GM19023 (cell line): Measurements from ENCODE around the gene BRD9.
"Not testable (repeated sequence)": the region's sequence is repeated elsewhere in the genome, so short reads cannot be mapped to it uniquely, and the experiment has no call there.

ENCODE experiments used
- ATAC-seq: cut with Tn5 transposase; IDR thresholded peaks from one replicate; pipeline ENCODE4 v1.9.1; 2021; ENCODE audit warnings: mild to moderate bottlenecking, moderate library complexity; ENCODE audit not compliant: unreplicated experiment

Gene BRD9

DNA sequence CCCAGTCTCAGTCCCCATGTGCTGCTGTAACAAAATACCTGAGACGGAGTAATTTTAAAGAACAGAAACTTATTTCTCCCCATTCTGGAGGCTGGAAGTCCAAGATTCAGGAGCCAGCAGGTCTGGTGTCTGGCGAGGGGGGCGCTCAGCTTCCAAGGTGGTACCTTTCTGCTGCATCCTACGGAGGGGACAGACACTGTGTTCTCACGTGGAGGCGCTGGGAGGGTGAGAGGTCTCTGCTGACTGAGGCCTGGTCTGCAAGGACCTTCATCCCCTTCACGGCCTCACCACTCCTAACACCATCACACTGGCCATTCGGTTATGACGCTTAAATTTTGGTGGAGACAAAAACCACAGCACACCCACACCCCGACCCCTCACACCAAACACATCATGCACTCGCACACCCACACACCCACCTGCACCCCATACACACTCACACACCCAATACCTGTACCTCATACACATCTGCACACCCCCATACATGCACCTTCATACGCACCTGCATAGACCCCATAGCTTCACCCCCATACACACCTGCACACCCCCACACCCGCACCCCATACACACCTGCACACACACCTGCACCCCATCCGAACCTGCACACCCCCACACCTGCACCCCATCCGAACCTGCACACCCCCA lies 32.0 kb downstream of the BRD9 start:
- ATAC-seq = no peak

DNA sequence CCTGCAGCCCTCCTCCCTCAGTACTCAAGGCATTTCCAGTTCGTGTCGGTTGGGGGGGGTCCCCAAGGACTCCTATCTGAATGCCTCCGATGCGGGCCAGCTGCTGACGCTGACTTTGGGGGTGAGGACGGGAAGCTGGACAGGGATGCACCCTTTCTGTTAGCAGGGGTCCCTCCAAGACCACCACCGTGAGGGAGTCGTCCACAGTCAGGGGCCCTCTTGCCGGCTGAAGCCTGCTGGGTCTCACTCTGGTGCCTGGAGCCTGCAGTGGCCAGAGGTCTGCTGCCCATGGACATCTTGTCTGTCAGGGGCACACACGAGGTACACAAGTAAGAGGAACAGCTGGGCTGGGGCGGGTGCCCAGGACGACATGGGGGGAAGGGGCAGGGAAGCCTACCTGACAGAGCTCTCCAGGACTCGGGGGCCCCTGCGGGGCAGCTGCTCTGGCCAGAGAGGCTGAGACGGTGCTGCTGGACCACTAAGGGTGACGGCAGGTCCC lies 32.8 kb downstream of the BRD9 start:
- no peak for ATAC-seq

DNA sequence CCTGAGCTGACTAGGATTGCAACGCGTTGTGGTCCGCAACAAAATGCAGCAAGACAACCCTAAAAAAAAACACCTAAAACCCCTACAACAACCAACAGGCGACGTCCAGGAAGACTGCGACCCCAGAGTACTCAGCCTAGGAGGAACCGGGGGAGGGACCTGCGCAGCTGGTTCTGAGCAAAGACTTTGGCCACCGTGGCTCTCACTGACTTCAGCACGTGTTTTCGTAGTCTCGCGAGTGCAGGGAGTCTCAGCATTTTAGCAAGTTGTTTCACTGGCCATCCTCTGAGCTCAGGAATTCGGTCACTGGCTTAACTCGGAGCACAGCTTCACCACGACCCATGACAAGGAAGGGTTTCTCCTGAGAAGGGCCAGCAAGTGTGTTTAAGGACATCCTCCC lies 33.2 kb downstream of the BRD9 start:
- ATAC-seq = no peak

DNA sequence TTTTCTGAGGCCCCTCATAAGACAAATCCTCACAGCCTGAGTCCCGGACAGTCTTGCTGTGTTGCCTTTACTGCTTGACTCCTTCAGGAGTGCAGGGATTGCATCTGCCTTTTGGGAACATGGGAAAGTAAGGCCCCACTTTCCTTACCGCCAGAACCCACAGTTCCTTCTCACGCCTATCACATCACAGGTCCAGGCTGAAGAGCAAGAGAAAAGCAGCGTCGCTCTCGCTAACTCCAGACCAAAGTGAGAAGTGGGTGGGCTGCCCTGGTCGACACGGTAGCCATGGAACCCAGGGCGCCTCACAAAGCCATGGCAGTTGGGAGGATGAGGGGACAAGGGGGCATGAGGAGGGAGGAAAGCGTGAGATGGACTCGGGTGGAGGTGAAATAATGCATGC lies 33.9 kb downstream of the BRD9 start:
- ATAC-seq = no peak

DNA sequence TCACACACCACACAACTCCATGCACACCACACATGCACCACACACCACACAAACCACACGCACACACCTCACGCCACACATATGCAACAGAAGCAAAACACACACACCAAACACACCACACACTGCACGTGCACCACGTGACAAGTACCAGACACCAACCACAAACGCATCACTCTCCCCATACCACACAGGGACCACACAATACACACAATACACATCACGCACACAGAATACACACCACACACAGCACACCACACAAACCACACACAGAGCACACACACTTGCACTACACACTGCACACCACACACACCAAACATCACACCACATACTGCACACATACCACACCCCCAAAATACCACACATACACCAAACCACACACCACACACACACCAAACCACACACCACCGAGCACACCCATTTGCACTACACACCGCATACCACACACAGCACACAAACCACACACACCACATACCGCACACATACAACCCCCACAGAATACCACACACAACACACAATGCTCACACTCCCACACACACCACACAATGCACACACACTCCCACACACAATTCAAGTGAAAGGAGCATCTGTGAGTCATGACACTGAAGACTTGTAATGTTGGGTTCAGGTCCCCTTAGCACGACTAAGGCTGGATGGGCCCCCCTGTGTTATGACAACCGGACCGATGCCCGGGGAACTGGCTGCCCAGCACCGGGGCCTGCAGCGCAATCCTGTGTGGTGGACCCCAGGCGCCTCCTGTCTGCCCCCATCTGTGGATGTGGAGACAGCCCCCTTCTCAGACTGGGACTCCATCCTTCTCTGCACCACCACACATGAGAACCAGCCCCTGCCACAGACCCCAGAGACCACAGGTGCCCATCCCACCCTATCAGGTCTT lies 35.8 kb downstream of the BRD9 start:
- ATAC-seq = no peak

DNA sequence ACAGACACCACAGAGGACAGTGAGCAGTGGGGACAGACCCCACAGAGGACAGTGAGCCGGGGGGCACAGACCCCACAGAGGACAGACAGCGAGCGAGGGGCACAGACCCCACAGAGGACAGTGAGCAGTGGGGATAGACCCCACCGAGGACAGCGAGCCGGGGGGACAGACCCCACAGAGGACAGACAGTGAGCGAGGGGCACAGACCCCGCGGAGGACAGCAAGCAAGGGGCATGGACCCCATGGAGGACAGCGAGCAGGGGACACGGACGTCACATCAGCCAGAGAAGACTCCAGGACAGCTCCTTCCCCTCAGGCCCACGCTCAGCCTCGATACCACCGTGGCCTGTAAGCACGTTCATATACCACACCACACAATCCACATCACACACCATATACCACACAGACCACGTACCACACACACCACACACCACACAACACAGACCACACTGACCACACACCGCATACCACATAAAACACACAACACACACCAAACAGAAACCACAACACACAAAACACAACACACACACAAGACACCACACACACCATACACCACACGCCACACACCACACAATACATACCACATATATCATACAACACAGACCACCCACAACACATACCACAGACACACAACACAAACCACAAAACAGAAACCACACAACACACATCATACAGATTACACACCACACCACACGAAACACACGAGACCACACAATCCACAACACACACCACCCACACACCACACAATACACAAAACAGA lies 36.6 kb downstream of the BRD9 start:
- no peak for ATAC-seq

DNA sequence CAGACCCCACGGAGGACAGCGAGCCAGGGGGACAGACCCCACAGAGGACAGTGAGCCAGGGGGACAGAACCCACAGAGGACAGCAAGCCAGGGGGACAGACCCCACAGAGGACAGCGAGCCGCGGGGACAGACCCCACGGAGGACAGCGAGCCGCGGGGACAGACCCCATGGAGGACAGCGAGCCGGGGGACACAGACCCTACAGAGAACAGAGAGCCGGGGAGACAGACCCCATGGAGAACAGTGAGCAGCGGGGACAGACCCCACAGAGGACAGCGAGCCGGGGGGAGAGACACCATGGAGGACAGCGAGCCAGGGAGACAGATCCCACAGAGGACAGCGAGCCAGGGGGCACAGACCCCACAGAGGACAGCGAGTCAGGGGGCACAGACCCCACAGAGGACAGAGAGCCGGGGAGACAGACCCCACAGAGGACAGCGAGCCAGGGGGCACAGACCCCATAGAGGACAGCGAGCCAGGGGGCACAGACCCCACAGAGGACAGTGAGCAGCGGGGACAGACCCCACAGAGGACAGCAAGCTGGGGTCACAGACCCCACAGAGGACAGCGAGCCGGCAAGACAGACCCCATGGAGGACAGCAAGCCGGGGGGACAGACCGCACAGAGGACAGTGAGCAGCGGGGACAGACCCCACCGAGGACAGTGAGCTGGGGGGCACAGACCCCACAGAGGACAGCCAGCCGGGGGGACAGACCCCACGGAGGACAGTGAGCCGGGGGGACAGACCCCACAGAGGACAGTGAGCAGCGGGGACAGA lies 37.4 kb downstream of the BRD9 start:
- ATAC-seq = no peak

DNA sequence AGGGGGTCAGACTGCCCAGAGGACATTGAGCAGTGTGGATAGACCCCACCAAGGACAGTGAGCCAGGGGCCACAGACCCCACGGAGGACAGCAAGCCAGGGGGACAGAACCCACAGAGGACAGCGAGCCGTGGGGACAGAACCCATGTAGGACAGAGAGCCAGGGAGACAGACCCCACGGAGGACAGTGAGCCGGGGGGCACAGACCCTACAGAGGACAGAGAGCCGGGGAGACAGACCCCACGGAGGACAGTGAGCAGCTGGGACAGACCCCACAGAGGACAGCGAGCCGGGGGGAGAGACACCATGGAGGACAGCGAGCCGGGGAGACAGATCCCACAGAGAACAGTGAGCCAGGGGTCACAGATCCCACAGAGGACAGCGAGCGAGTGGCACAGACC lies 38.4 kb downstream of the BRD9 start:
- no peak for ATAC-seq

DNA sequence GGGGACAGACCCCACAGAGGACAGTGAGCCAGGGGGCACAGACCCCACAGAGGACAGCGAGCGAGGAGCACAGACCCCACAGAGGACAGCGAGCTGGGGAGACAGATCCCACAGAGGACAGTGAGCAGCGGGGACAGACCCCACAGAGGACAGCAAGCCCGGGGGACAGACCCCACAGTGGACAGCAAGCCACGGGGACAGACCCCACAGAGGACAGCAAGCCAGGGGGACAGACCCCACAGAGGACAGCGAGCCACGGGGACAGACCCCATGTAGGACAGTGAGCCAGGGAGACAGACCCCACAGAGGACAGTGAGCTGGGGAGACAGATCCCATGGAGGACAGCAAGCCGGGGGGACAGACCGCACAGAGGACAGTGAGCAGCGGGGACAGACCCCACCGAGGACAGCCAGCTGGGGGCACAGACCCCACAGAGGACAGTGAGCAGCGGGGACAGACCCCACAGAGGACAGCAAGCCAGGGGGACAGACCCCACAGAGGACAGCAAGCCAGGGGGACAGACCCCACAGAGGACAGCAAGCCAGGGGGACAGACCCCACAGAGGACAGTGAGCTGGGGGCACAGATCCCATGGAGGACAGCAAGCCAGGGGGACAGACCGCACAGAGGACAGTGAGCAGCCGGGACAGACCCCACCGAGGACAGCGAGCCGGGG lies 39.0 kb downstream of the BRD9 start:
- not testable (repeated sequence) for ATAC-seq

DNA sequence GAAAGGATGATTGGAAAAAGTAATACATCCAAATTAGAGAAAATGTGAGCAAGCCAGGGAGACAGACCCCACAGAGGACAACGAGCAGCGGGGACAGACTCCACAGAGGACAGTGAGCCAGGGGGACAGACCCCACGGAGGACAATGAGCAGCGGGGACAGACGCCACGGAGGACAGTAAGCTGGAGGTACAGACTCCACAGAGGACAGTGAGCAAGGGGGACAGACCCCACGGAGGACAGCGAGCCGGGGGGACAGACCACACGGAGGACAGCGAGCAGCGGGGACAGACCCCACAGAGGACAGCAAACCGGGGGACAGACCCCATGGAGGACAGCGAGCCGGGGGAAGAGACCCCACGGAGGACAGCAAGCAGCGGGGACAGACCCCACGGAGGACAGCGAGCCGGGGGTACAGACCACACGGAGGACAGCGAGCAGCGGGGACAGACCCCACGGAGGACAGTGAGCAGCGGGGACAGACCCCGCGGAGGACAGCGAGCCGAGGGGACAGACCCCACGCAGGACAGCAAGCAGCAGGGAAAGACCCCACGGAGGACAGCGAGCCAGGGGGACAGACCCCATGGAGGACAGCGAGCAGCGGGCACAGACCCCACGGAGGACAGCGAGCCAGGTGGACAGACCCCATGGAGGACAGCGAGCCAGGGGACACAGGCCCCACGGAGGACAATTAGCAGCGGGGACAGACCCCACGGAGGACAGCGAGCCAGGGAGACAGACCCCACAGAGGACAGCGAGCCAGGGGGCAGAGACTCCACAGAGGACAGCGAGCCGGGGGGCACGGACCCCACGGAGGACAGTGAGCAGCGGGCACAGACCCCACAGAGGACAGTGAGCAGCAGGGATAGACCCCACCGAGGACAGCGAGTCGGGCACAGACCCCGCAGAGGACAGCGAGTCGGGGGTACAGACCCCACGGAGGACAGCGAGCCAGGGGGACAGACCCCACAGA lies 39.9 kb downstream of the BRD9 start:
- no peak for ATAC-seq

DNA sequence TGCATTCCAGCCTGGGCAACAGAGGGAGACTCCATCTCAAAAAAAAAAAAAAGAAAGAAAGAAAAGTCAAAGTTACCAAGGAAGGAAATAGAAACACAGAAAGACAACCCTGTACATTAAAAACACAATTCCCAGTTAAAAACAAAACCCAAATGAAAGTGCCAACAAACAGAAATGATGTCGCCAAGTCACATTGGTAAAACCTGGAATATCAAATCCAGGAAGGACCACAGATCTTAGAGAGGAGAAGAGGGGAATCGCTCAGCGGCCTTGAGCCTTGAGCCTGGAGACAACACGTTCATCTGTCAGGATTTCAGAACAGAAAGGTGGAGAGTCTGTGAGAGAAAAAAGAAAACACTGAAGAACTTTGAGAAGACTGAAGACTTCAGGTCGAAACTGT lies 40.6 kb downstream of the BRD9 start:
- no peak for ATAC-seq

DNA sequence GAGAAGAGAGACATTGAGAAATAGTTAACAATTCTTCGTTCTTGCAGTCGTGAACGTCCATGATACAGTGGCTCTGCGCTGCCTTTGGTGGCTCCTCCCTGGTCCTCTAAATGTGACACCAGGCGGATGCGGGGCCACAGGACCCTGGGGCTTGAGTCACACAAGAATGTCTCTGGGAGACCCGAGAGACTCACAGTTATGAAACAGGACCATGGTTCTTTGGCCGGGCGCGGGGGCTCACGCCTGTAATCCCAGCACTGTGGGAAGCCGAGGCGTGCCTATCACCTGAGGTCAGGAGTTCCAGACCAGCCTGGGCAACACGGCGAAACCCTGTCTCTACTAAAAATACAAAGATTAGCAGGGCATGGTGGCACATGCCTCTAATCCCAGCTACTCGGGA lies 41.0 kb downstream of the BRD9 start:
- ATAC-seq = no peak

DNA sequence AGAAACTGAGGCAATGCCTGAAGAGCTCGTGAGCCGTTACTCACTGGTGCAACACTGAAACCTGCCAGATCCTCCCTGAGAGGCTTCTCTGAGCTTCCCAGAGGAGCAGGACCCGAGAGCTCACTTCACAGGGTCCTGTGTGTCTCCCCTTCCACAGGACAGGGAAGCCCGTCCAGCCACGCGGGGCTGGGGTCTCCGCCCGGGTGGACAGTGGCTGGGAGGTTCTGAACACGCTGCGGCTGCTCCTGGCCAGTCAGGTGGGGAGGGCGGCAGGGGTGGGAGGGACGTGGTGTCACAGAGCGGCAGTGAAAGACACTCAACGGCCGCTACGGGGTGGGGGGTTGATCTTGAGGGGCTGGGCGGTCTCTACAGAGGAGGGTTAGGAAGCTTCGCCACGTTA lies 41.5 kb downstream of the BRD9 start:
- ATAC-seq = no peak

DNA sequence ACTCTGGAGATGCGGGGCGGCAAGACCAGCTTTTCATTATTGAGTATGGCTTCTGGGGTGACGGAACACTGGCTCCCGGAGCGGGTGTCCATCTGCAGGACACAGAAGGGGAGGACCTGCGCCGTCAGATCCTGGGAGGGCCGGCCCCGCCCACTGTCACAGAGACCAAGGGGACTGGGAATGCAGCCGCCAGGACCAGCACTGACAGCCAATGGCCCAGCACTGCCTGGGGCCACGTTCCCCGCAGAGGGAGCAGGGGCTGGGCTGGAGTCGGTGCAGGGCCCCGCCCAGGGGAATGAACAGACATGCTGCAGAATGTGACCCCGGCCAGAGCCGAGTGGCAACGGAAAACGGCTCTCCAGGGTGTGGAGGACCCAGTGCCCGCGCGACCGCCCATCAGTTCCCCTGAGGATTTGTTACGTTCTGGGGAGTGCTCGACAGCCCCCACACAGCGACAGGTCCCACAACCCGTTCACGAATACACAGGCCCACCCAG lies 42.0 kb downstream of the BRD9 start, which contains the start of gene ZDHHC11:
ZDHHC11 (minus strand) TSS at position 476 of the 496 bp plus-strand sequence; CDS start at position 92, 384 bp downstream.
- ATAC-seq = no peak

DNA sequence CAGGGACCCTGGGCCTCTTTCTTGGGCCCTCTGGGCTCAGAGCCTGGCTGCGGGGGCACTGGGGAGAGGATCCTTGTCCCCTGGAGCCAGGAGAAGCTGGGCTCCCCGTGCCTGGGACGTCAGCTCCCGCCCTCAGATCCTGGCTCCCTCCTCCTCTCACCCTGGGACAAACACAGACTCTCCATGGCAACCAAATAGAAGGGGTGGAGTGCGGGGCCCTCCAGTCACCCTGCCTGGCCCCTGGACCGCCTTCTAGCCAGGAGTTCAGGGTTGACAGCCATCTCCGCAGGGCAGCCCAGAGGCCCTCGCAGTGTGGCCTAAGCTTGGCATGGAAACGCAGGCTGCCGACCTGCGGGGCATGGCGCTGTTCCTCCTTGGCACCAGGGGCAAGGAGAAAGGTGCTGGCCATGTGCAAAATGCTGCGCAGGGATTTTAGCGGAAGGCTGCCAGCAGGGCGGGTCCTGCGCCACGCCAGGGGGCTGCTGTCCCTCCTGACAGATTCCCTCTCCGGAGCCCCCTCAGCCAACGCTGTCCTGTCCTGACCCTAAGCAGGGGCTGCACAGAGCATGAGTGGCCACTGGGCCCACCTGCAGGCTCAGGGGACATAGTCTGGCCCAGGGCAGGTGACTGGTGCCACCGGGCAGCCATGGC lies 42.8 kb downstream of the BRD9 start:
- no peak for ATAC-seq

DNA sequence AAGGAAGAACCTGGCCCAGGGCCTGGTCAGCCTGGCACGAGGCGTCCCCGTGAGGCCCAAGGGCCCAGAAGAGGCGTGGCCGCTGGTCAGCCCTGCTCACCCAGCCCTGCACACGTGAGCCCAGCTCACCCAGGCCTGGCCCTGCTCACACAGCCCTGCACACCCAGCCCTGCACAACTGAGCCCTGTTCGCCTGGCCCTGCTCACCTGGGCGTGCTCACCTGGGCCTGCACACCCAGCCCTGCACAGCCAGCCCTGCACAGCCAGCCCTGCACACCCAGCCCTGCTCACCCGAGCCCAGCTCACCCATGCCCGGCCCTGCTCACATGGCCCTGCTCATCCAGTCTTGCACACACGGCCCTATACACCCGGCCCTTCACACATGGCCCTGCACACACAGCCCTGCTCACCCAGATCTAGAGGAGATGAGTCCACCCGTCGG lies 43.9 kb downstream of the BRD9 start:
- ATAC-seq = no peak

DNA sequence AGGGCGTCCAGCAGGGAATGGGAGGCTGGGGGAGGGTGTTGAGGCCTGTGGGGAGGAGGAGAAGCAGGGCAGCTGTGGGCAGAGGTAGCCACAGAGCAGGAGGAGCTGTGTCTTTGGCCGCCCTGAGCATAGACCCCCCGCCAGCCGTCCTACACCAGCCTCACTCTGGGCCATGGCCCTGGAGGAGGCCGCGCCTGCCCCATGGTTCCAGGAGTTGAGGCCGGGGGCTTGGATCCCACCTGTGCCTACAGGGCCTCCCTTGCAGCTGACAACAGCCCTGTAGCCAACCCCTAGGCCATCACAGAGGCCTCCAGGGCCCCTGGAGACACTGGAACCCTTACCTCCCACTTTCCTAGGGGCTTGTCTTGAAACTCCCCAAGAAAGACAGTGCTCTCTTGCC lies 44.9 kb downstream of the BRD9 start:
- not testable (repeated sequence) for ATAC-seq

DNA sequence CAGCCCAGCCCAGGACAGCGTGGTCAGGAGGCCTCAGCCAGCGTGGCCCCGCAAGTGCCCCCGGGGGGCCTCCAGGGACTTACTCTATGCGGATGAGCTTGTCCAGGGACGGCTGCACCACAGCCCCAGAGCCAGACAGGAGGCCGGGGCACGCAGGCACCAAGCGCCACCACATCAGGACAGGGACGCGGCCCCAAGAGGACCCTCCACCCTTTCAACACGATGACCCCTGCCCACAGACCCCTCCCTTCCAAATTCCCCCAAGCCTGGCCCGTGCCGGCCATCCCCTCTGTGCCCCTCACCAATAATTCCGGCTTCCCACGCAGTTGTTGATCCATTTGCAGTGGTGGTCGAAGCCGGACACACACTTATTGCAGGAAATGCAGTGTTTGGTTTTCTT lies 45.4 kb downstream of the BRD9 start:
- not testable (repeated sequence) for ATAC-seq
